NCI-H1436 treated with DMSO at 0.1 percent for 48 hours (cell line): Measurements from ENCODE around the gene CACNA1G.

ENCODE experiments used
- DNase-seq: peaks from one replicate; lab custom pipeline; 2025; lab: John Stamatoyannopoulos, UW

CACNA1G gene

GRCh38 chr17:50548831-50549230 is 11.7 kb upstream of the CACNA1G start:
- DNase-seq, result no peak

DNA sequence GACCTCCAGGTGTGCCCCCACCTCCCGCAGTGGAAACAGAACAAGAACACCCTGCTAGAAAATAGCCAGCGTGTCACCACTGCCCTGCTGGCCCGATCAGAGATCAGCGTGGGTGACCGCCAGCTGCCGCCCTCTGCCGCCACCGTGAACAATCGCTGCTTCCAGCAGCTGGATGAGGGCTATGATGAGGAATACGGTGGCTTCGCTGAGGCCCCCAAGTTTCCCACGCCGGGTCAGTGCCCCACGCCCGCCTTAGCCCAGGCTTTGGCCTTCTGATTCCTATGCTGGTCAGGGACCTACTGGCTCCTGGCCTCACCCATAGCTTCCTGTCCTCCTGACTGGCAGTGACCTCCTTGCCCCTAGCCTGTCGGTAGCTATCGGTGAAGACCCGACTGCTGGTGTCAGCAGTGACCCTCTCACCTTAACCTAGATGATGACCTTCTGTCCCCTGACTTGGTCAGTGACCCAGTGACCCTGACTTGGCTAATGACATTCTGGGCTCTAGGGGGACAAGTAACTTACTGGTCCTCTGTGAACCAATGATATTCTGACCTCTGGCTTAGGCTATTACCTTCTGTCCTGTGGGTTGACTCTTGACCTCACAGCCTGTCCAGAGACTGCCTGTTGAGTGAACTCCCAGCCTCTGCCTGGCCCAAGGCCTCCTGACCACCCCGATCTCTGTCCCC is 11.1 kb upstream of the CACNA1G start:
- DNase-seq, result no peak

DNA sequence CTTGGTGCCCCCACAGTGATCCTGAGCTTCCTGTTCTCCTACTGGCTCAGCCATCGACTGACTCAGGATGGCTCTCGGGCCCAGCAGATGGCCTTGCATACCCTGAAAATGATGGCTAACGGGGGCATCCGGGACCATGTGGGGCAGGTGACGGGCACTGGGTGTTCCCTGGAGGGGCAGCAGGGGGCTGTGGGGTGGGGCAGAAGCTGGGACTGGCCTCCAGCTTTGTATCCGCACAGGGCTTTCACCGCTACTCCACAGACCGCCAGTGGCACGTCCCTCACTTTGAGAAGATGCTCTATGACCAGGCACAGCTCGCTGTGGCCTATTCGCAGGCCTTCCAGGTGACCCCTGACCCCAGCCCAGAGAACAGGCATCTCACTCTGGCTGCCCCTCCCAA is 10.5 kb upstream of the CACNA1G start:
- DNase-seq, result no peak

GRCh38 chr17:50550661-50551432 is 9.7 kb upstream of the CACNA1G start:
- no peak for DNase-seq

DNA sequence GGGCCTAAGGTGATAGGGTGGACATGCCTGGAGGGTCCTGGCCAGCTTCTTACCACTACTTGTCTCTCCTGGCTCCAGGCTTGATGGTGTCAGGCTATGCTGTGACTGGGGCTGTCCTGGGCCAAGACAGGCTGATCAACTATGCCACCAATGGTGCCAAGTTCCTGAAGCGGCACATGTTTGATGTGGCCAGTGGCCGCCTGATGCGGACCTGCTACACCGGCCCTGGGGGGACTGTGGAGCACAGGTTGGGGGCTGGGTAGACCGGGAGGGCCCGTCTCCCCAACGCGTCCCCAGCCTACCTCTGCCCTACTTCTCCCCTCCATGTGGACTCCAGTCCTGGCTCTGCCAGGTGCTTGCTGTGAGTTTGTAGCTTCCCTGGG is 9.1 kb upstream of the CACNA1G start:
- DNase-seq, result no peak

- no peak for DNase-seq
Measured at GRCh38 chr17:50551884-50552283, 8.6 kb upstream of the CACNA1G start.

- no peak for DNase-seq
Measured at GRCh38 chr17:50554201-50554600, 6.3 kb upstream of the CACNA1G start.

GRCh38 chr17:50556803-50557202 is 3.7 kb upstream of the CACNA1G start:
- no peak for DNase-seq

DNA sequence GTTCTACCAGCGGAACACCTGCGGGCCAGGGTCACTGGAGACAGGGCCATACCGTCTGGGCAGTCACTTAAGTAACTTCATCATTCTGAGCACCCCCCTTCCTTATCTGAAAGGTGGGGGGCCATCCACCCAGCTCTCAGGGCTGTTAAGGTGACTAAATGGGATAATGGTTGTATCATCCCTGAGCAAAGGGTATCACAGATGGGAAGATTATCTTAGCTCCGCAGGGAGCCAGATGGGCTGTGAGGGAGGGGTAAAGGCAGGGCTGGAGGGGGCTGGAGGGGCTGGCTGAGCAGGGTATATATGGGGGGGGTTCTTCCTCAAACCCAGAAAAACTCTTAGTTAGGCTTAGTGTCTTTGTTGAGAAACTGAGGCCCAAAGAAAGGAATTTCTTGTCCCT is 2.9 kb upstream of the CACNA1G start:
- DNase-seq, result no peak

DNA sequence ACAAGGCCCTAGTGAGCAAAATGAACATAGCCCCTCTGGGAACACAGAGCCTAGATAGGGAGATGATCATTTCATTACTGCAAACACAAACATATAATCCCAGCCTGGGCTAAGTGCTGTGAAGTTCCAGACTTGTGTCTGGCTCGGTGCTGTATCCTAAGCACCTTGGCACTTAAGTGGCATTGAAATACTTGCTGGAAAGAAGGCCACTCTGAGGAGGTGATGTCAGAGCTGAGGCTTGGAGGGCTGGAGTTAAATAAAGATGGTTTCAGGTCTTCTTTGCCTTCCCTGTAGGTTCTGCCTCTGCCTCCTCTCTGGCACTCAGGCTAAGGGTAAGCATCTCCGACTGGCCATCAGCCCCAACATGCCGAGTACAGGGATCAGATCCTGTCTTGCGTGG is 2.4 kb upstream of the CACNA1G start:
- DNase-seq, result no peak

DNA sequence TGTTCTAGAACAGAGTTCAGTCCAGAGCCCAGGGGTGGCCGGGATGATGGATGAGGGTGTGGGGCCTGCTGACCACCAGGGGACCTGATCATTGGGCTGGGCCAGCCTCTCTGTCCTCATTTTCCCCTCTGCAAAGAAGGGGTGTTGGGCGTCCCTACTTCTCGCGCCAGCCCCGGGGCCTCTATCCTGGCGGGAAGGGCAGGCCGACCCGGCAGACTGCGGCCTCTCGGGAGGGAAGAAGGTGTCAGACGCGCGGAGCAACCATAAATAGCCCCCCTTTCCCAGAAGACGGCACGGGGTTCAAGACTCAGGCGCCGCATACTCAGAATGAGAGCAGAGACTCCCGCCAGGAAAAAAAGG is 2.0 kb upstream of the CACNA1G start:
- DNase-seq, result no peak

GRCh38 chr17:50558941-50559614 is 1.4 kb upstream of the CACNA1G start:
- DNase-seq, result no peak

- DNase-seq, result no peak
Measured at GRCh38 chr17:50559674-50560184, 786 bp upstream of the CACNA1G start.

- no peak for DNase-seq
Measured at GRCh38 chr17:50560931-50561745, 623 bp downstream of the CACNA1G start.

DNA sequence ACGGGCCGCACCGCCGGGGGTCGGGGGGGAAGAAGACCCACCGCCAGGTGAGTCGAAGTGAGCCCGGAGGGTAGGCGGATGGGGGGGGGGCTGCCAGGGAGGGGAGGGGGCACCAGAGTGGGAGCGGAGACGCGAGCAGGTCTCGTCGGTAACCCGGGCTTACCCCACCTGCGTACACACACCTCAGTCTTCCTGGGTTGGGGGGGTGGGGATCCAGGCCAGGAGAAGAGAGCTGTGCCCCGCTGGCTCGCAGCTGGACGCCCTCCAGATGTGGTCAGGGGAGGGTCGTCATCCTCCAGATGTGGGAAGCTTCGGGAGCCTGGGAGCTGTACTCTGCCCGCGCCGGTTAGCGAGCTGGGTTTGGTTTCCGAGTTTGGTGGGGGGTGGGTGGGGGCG is 1.2 kb downstream of the CACNA1G start:
- DNase-seq, result no peak

- DNase-seq, result no peak
Measured at GRCh38 chr17:50562242-50563091, 2.0 kb downstream of the CACNA1G start.

DNA sequence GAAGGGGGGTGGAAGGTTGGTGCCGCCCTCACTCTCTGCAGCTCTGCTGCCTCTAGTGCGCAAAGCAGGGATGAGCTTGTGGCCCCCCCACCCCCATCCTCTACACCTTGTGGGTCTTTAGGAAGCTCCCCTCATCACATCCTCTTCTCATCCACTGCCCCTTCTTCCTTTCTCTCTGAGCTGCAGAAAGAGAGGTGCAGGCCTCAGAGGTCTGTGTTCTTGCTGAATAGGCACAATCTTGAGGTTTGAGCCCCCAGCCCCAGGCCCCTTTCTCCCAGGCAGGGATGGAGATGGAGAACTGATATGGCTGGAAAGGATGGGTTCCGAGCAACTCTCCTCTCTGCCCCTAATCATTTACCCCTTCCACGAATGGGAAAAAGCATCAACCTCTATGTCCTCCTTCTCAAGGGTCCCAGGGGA is 2.6 kb downstream of the CACNA1G start:
- DNase-seq, result no peak

GRCh38 chr17:50564916-50565315 is 4.4 kb downstream of the CACNA1G start:
- no peak for DNase-seq

GRCh38 chr17:50565402-50566350 is 5.2 kb downstream of the CACNA1G start:
- DNase-seq, result peak; percentile 3

- DNase-seq, result no peak
Measured at GRCh38 chr17:50566886-50567285, 6.4 kb downstream of the CACNA1G start.
